OCI-LY3 (cell line): Measurements from ENCODE around the gene PBX4.
A peak's percentile ranks its signal among the peaks of the same experiment; 100 is the strongest.

Source experiments
- H2AFZ ChIP-seq: fragments of 200-600, 300-600 bp; shearing (Covaris generic); 2 replicates; pipeline ENCODE4 v1.6.0; 2014; ENCODE audit warnings: antibody characterized with exemption, low read depth, low read length
- H3K27ac ChIP-seq: fragments of 200-600, 300-600 bp; sonication (generic); 2 replicates; pipeline ENCODE4 v1.5.1; 2014; ENCODE audit warnings: mild to moderate bottlenecking, low read length, moderate library complexity, mixed read lengths
- H3K27me3 ChIP-seq: fragments of 200-600, 300-600 bp; sonication (generic); 2 replicates; pipeline ENCODE4 v1.6.1; 2014; ENCODE audit warnings: low read depth, low read length, mixed read lengths
- H3K36me3 ChIP-seq: fragments of 200-600, 300-600 bp; sonication (generic); replicated peaks from 2 replicates; pipeline ENCODE3; 2014; ENCODE audit warnings: low read depth, low read length, mixed read lengths
- H3K4me1 ChIP-seq: fragments of 300-600, 200-600 bp; sonication (generic); 2 replicates; pipeline ENCODE4 v1.6.1; 2014; ENCODE audit warnings: low read length, mixed read lengths
- H3K4me2 ChIP-seq: fragments of 200-600, 300-600 bp; sonication (generic); 2 replicates; pipeline ENCODE4 v1.6.1; 2014; ENCODE audit warnings: low read length, mixed read lengths
- H3K4me3 ChIP-seq: fragments of 300-600, 200-600 bp; sonication (generic); 2 replicates; pipeline ENCODE4 v1.5.1; 2014; ENCODE audit warnings: antibody characterized with exemption, mild to moderate bottlenecking, low read length, moderate library complexity
- H3K79me2 ChIP-seq: fragments of 300-600, 200-600 bp; shearing (Covaris generic); 2 replicates; pipeline ENCODE4 v1.6.1; 2014; ENCODE audit warnings: mild to moderate bottlenecking, low read length, mixed read lengths
- H3K9ac ChIP-seq: fragments of 300-600, 200-600 bp; shearing (Covaris generic); 2 replicates; pipeline ENCODE4 v1.6.0; 2014; ENCODE audit warnings: mild to moderate bottlenecking, low read length, moderate library complexity
- H3K9me3 ChIP-seq: fragments of 200-600, 300-600 bp; shearing (Covaris generic); 2 replicates; pipeline ENCODE4 v1.6.1; 2014; ENCODE audit warnings: low read length, mixed read lengths; ENCODE audit not compliant: insufficient read depth
- H4K20me1 ChIP-seq: fragments of 200-600, 300-600 bp; sonication (generic); 2 replicates; pipeline ENCODE4 v1.6.1; 2016; ENCODE audit warnings: low read length, mixed read lengths; ENCODE audit not compliant: insufficient read depth
- EZH2phosphoT487 ChIP-seq: fragments of 200-600 bp; shearing (Covaris generic); IDR thresholded peaks from 2 replicates; pipeline ENCODE4 v1.6.1; 2018; ENCODE audit warnings: antibody characterized with exemption, mixed run types, low read depth
- TF ChIP-seq, protein P1 (sequence below): fragments of 200-600, 300-600 bp; sonication (generic); IDR thresholded peaks from 2 replicates; pipeline ENCODE4 v1.5.1; 2014; ENCODE audit warnings: antibody characterized with exemption, low read length, low read depth

Gene PBX4

DNA sequence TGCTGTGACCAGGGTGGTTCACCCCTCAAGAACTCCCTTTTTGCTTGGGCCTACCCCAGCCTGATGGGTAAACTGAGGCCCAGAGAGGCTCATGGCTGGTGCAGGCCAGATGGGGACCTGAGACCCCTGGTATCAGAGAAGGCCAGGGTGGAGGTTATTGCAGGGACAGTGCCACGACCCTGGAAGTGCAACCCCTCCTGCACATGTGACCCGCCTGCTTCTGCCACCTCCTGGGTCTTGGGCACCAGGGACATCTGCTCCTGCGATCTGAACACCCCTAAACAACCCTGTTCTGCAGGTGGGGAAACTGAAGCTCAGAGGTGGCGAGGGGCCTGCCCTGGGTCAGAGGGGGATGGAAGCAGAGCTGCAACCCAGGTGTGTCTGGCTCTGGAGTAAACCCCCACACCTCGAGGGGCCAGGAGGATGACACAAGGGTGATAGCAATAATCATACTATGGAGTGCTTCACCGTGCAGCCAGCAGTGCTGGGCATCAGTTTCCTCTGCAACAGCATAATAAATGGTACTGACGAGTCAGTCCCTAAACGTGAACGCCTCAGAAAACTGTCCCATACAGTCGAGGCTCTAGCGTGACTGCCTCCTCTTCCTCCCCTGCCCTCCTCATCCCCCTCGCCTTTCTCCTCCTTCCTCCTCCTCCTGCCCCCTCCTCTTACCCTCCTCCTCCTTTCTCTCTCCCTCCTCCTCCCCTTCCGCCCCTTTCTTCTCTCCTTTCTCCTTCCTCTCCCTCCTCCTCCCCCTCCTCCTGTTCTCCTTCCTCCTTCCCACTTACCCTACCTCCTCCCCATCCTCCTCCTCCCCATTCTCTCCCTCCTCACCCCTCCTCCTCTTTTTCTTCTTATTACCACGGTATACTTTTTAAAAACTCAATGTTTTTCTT, 85.4 kb downstream of the PBX4 start:
- Histone ChIP-seq H3K27ac (no peak overlapping the region), H3K9me3 (no peaks in the 10 kb centered on the region), H3K36me3 (no peaks in the 10 kb centered on the region), H3K9ac (no peak overlapping the region), H2AFZ (no peak overlapping the region), H3K79me2 (no peaks in the 10 kb centered on the region), H3K27me3 (no peaks in the 10 kb centered on the region), H3K4me2 (no peak overlapping the region), H3K4me1 (peaks cover 3% of the 10 kb centered on the region; the same call in 1 of the 2 replicates), H4K20me1 (no peaks in the 10 kb centered on the region), H3K4me3 (no peak overlapping the region)
- TF ChIP-seq EZH2phosphoT487 = no peak
- TF ChIP-seq, protein P1, sequence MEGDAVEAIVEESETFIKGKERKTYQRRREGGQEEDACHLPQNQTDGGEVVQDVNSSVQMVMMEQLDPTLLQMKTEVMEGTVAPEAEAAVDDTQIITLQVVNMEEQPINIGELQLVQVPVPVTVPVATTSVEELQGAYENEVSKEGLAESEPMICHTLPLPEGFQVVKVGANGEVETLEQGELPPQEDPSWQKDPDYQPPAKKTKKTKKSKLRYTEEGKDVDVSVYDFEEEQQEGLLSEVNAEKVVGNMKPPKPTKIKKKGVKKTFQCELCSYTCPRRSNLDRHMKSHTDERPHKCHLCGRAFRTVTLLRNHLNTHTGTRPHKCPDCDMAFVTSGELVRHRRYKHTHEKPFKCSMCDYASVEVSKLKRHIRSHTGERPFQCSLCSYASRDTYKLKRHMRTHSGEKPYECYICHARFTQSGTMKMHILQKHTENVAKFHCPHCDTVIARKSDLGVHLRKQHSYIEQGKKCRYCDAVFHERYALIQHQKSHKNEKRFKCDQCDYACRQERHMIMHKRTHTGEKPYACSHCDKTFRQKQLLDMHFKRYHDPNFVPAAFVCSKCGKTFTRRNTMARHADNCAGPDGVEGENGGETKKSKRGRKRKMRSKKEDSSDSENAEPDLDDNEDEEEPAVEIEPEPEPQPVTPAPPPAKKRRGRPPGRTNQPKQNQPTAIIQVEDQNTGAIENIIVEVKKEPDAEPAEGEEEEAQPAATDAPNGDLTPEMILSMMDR = no peak

DNA sequence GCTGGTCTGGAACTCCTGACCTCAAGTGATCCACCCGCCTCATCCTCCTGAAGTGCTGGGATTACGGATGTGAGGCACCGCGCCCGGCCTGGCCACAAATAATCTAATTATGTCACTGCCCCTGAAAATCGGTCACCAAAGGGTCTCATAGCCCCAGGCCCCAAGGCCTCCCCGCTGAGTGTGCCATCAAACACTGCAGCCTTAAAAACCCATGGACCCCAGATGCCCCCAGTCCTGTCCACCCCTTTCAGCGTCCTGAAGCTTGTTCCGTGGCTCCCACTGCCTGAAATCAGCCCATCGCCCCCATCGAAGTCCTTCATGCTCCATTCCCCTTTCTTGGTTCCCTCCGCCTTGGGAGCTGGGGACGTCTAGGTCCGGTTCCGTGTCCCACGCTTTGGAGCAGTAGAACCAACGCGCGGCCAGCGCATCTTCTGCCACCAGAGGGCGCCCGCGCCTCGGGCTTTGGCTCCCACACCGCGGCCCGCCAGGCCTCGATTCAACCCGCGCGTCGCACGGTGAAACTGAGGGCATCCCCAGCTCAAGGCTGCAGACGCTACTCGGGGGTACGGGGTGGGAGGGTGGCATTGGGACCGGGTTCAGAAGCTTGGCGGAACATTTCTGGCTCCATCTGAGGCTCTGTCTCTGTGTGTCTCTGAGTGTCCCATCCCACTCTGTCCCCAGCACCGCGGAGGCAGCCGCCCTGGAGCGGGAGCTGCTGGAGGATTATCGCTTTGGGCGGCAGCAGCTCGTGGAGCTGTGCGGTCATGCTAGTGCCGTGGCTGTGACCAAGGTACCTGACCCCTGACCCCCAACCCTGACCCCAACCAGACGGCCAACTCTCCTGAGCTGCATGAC, 86.3 kb downstream of the PBX4 start:
- H3K79me2 ChIP-seq = no peaks in the 10 kb centered on the region
- H3K36me3 ChIP-seq = peaks cover 3% of the 10 kb centered on the region
- no peaks in the 10 kb centered on the region for H3K9me3 ChIP-seq
- peaks cover 3% of the 10 kb centered on the region; the same call in 1 of the 2 replicates for H3K4me1 ChIP-seq
- no peaks in the 10 kb centered on the region for H4K20me1 ChIP-seq
- no peaks in the 10 kb centered on the region for H3K27me3 ChIP-seq
- peak overlapping the region; percentile 27 for H3K4me2 ChIP-seq
- H2AFZ ChIP-seq = no peak overlapping the region
- no peak overlapping the region for H3K9ac ChIP-seq
- H3K4me3 ChIP-seq = no peak overlapping the region
- TF ChIP-seq EZH2phosphoT487 = no peak
- TF ChIP-seq, protein P1 = peak; percentile 99
- no peak overlapping the region for H3K27ac ChIP-seq

DNA sequence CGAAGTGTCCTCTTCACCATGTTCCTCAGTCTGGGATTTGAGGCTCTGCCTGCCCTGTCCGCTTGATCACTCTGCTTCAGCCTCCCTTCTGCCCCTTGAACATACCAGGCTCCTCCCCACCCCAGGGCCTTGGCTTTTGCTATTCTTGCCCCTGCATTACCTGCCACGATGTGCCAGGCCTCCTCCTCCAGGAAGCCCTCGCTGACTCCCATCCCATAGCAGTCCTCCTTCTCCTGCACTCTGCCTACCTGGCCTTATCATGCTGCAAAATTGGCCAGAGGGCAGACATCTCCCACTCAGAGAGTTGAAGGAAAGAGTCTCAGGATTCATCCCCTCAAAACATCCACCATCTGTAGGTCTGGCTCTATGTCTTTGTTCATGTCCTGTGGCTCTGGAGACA, 87.6 kb downstream of the PBX4 start:
- TF ChIP-seq, protein P1 = no peak
- no peak overlapping the region for H3K4me2 ChIP-seq
- H3K27ac ChIP-seq = no peak overlapping the region
- no peak overlapping the region for H3K4me3 ChIP-seq
- no peak overlapping the region for H2AFZ ChIP-seq
- H3K36me3 ChIP-seq = peaks cover 4% of the 10 kb centered on the region
- no peaks in the 10 kb centered on the region for H4K20me1 ChIP-seq
- peaks cover 3% of the 10 kb centered on the region; the same call in 1 of the 2 replicates for H3K79me2 ChIP-seq
- H3K27me3 ChIP-seq = no peaks in the 10 kb centered on the region
- H3K9me3 ChIP-seq = no peaks in the 10 kb centered on the region
- H3K9ac ChIP-seq = no peak overlapping the region
- peaks cover 3% of the 10 kb centered on the region; the same call in 1 of the 2 replicates for H3K4me1 ChIP-seq

DNA sequence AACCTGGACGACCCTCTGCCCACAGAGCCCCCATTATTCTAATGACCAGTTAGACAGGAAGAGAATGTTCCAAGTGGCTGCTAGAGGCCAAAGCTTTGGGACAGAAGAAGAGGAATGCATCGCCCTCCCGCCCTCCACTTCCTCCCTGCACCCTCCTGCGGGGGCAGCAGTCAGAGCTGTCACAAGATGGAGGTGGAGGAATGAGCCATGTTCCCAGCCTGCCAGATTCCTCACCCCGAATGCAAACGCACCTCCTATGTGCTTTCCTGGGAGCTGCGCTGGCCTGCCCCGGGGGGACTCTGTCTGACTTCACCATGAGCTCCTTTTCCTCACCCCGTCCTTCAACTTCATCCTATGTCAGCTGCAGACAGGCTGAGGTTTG, 88.1 kb downstream of the PBX4 start:
- Histone ChIP-seq H3K4me3 (no peak overlapping the region), H3K9me3 (no peaks in the 10 kb centered on the region), H3K4me1 (peaks cover 3% of the 10 kb centered on the region; the same call in 1 of the 2 replicates), H3K36me3 (peaks cover 7% of the 10 kb centered on the region), H3K4me2 (no peak overlapping the region), H4K20me1 (no peaks in the 10 kb centered on the region), H3K79me2 (peaks cover 7% of the 10 kb centered on the region; the same call in 1 of the 2 replicates), H3K9ac (no peak overlapping the region), H3K27me3 (no peaks in the 10 kb centered on the region), H3K27ac (no peak overlapping the region), H2AFZ (no peak overlapping the region)
- TF ChIP-seq, protein P1 = no peak
- no peak for TF ChIP-seq EZH2phosphoT487
